ENCODE data around the gene COL8A1. TPM values are rescaled to one million over a fixed set of nuclear protein-coding genes. Genes with fewer than 3 reads are reported as not detected.
A peak's percentile ranks its signal among the peaks of the same experiment; 100 is the strongest.
"Not testable (repeated sequence)": the region's sequence is repeated elsewhere in the genome, so short reads cannot be mapped to it uniquely, and the experiment has no call there.

COL8A1 gene
- not detected for total RNA-seq
- total RNA-seq: 0 reads per million in 2 donors

- peak within 1 kb of the TSS; percentile 81 for H3K4me3 Mint-ChIP-seq
- no peak within 1 kb of the TSS for H3K27ac Mint-ChIP-seq
- no peak for DNase-seq
- no peaks in the 10 kb centered on the region for H3K9me3 ChIP-seq (ENCODE audit: control insufficient read depth, low read length, poor library complexity, severe bottlenecking)
- peaks cover 2% of the 10 kb centered on the region for H3K36me3 Mint-ChIP-seq (ENCODE audit: low read depth)
- peaks cover 19% of the 10 kb centered on the region for H3K4me1 Mint-ChIP-seq
- H3K27me3 Mint-ChIP-seq: peaks cover 73% of the 10 kb centered on the region
- no peak for ATAC-seq
These were observed at the start of gene COL8A1 for GRCh38 chr3:99638167-99638948. TSS of gene COL8A1 (plus strand) at chr3:99638594. CDS start at chr3:99790683, 152,089 bp downstream.

- peaks cover 12% of the 10 kb centered on the region for H3K27me3 Mint-ChIP-seq
- H3K9me3 ChIP-seq (ENCODE audit: control insufficient read depth, low read length, poor library complexity, severe bottlenecking); H3K36me3 Mint-ChIP-seq (ENCODE audit: low read depth); H3K27ac Mint-ChIP-seq; H3K4me1 Mint-ChIP-seq; H3K4me3 Mint-ChIP-seq; DNase-seq; ATAC-seq: not testable (repeated sequence)
These were observed 49.2 kb upstream of the COL8A1 start for GRCh38 chr3:99589168-99589567.

GRCh38 chr3:99599894-99600293 lies 38.5 kb upstream of the COL8A1 start:
- DNase-seq (no peak), ATAC-seq (no peak)
- H3K27ac Mint-ChIP-seq: no peak overlapping the region
- H3K27me3 Mint-ChIP-seq: peaks cover 4% of the 10 kb centered on the region
- H3K4me3 Mint-ChIP-seq: no peak overlapping the region
- no peaks in the 10 kb centered on the region for H3K36me3 Mint-ChIP-seq (ENCODE audit: low read depth)
- H3K9me3 ChIP-seq (ENCODE audit: control insufficient read depth, low read length, poor library complexity, severe bottlenecking): no peaks in the 10 kb centered on the region
- H3K4me1 Mint-ChIP-seq: no peaks in the 10 kb centered on the region

GRCh38 chr3:99601515-99601914 lies 36.9 kb upstream of the COL8A1 start:
- Mint-ChIP-seq H3K27me3 (peaks cover 4% of the 10 kb centered on the region), H3K36me3 (ENCODE audit: low read depth) (no peaks in the 10 kb centered on the region), H3K4me1 (no peaks in the 10 kb centered on the region), H3K27ac (no peak overlapping the region), H3K4me3 (no peak overlapping the region)
- H3K9me3 ChIP-seq (ENCODE audit: control insufficient read depth, low read length, poor library complexity, severe bottlenecking): no peaks in the 10 kb centered on the region
- DNase-seq: no peak
- no peak for ATAC-seq

GRCh38 chr3:99602183-99602582 lies 36.2 kb upstream of the COL8A1 start:
- Mint-ChIP-seq H3K27ac (no peak overlapping the region), H3K27me3 (peaks cover 4% of the 10 kb centered on the region), H3K36me3 (ENCODE audit: low read depth) (no peaks in the 10 kb centered on the region), H3K4me3 (no peak overlapping the region), H3K4me1 (no peaks in the 10 kb centered on the region)
- no peaks in the 10 kb centered on the region for H3K9me3 ChIP-seq (ENCODE audit: control insufficient read depth, low read length, poor library complexity, severe bottlenecking)
- no peak for DNase-seq
- ATAC-seq: no peak

GRCh38 chr3:99607151-99607550 lies 31.2 kb upstream of the COL8A1 start:
- Mint-ChIP-seq H3K27ac (no peak overlapping the region), H3K4me1 (no peaks in the 10 kb centered on the region), H3K4me3 (no peak overlapping the region), H3K36me3 (ENCODE audit: low read depth) (peaks cover 2% of the 10 kb centered on the region), H3K27me3 (peaks cover 10% of the 10 kb centered on the region)
- ATAC-seq (no peak), DNase-seq (no peak)
- no peaks in the 10 kb centered on the region for H3K9me3 ChIP-seq (ENCODE audit: control insufficient read depth, low read length, poor library complexity, severe bottlenecking)

GRCh38 chr3:99614768-99615167 lies 23.6 kb upstream of the COL8A1 start:
- H3K4me1 Mint-ChIP-seq: no peaks in the 10 kb centered on the region
- H3K27ac Mint-ChIP-seq: no peak overlapping the region
- H3K27me3 Mint-ChIP-seq: peaks cover 9% of the 10 kb centered on the region
- ATAC-seq (no peak), DNase-seq (no peak)
- H3K4me3 Mint-ChIP-seq: no peak overlapping the region
- H3K9me3 ChIP-seq (ENCODE audit: control insufficient read depth, low read length, poor library complexity, severe bottlenecking): no peaks in the 10 kb centered on the region
- peaks cover 4% of the 10 kb centered on the region for H3K36me3 Mint-ChIP-seq (ENCODE audit: low read depth)

GRCh38 chr3:99620077-99620767 lies 18.2 kb upstream of the COL8A1 start:
- no peaks in the 10 kb centered on the region for H3K4me1 Mint-ChIP-seq
- no peaks in the 10 kb centered on the region for H3K27me3 Mint-ChIP-seq
- ATAC-seq (no peak), DNase-seq (no peak)
- H3K36me3 Mint-ChIP-seq (ENCODE audit: low read depth): peaks cover 2% of the 10 kb centered on the region
- H3K4me3 Mint-ChIP-seq: no peak overlapping the region
- no peaks in the 10 kb centered on the region for H3K9me3 ChIP-seq (ENCODE audit: control insufficient read depth, low read length, poor library complexity, severe bottlenecking)
- H3K27ac Mint-ChIP-seq: no peak overlapping the region

GRCh38 chr3:99620976-99621375 lies 17.4 kb upstream of the COL8A1 start:
- Mint-ChIP-seq H3K27ac (no peak overlapping the region), H3K4me3 (no peak overlapping the region), H3K27me3 (no peaks in the 10 kb centered on the region), H3K36me3 (ENCODE audit: low read depth) (no peaks in the 10 kb centered on the region), H3K4me1 (no peaks in the 10 kb centered on the region)
- H3K9me3 ChIP-seq (ENCODE audit: control insufficient read depth, low read length, poor library complexity, severe bottlenecking): no peaks in the 10 kb centered on the region
- ATAC-seq (no peak), DNase-seq (no peak)

- H3K27me3 Mint-ChIP-seq: peaks cover 6% of the 10 kb centered on the region
These were observed 13.7 kb upstream of the COL8A1 start for GRCh38 chr3:99624496-99625236.

GRCh38 chr3:99625237-99625622 lies 13.2 kb upstream of the COL8A1 start:
- ATAC-seq (no peak), DNase-seq (no peak)
- Mint-ChIP-seq H3K4me1 (no peaks in the 10 kb centered on the region), H3K36me3 (ENCODE audit: low read depth) (no peaks in the 10 kb centered on the region), H3K4me3 (no peak overlapping the region), H3K27ac (no peak overlapping the region), H3K27me3 (peaks cover 8% of the 10 kb centered on the region)
- H3K9me3 ChIP-seq (ENCODE audit: control insufficient read depth, low read length, poor library complexity, severe bottlenecking): no peaks in the 10 kb centered on the region

More at GRCh38 chr3:99624496-99625236, 13.7 kb upstream of the COL8A1 start:
- H3K9me3 ChIP-seq (ENCODE audit: control insufficient read depth, low read length, poor library complexity, severe bottlenecking): no peaks in the 10 kb centered on the region
- no peaks in the 10 kb centered on the region for H3K36me3 Mint-ChIP-seq (ENCODE audit: low read depth)
- ATAC-seq (no peak), DNase-seq (no peak)
- no peak overlapping the region for H3K27ac Mint-ChIP-seq
- no peak overlapping the region for H3K4me3 Mint-ChIP-seq
- no peaks in the 10 kb centered on the region for H3K4me1 Mint-ChIP-seq

- no peak overlapping the region for H3K4me3 Mint-ChIP-seq
- H3K9me3 ChIP-seq (ENCODE audit: control insufficient read depth, low read length, poor library complexity, severe bottlenecking): no peaks in the 10 kb centered on the region
These were observed 12.6 kb upstream of the COL8A1 start for GRCh38 chr3:99625643-99626416.

GRCh38 chr3:99626417-99626788 lies 12.0 kb upstream of the COL8A1 start:
- H3K4me1 Mint-ChIP-seq: no peaks in the 10 kb centered on the region
- no peaks in the 10 kb centered on the region for H3K9me3 ChIP-seq (ENCODE audit: control insufficient read depth, low read length, poor library complexity, severe bottlenecking)
- DNase-seq (no peak), ATAC-seq (no peak)
- H3K36me3 Mint-ChIP-seq (ENCODE audit: low read depth): no peaks in the 10 kb centered on the region
- peaks cover 14% of the 10 kb centered on the region for H3K27me3 Mint-ChIP-seq
- no peak overlapping the region for H3K4me3 Mint-ChIP-seq
- no peak overlapping the region for H3K27ac Mint-ChIP-seq

More at GRCh38 chr3:99625643-99626416, 12.6 kb upstream of the COL8A1 start:
- no peak for ATAC-seq
- no peak overlapping the region for H3K27ac Mint-ChIP-seq
- no peaks in the 10 kb centered on the region for H3K36me3 Mint-ChIP-seq (ENCODE audit: low read depth)
- H3K4me1 Mint-ChIP-seq: no peaks in the 10 kb centered on the region
- peaks cover 8% of the 10 kb centered on the region for H3K27me3 Mint-ChIP-seq
- no peak for DNase-seq
